ENCODE measurements around the gene ZNF254. TPM values are rescaled to one million over a fixed set of nuclear protein-coding genes. Genes with fewer than 3 reads are reported as not detected.

The ZNF254 gene
- total RNA-seq = 6.1 and 7.6 TPM in 2 replicates

GRCh38 chr19:24086974-24087595, at the start of gene ZNF254:
Gene ZNF254 (plus strand): TSS chr19:24087187. CDS start chr19:24087308, 121 bp downstream.

Other genes with a start within 250 kb of the ZNF254 start
- 1.8 TPM in 1 of 2 replicates, not detected in the other for gene ZNF726, start 172.3 kb upstream of the ZNF254 start, total RNA-seq

Measured in cardiac ventricle fibroblast (primary cell).